A549 (cell line): ENCODE data around the gene MATN4. TPM values are rescaled to one million over a fixed set of nuclear protein-coding genes. Genes with fewer than 3 reads are reported as not detected.

Experiments used
- ATAC-seq, 2 experiments: fragments of 200-7000 bp in 1 of 2; fragments of >200 bp in 1 of 2; cut with Nextera tagmentation in 1 of 2; cut with Tn5 transposase in 1 of 2; 3 replicates each; pipeline versions ENCODE4 v1.8.0 to v1.9.1; 2018 to 2020; ENCODE audit warnings: mild to moderate bottlenecking in 1 of 2, moderate library complexity in 1 of 2
- CTCF ChIA-PET: fragments of 300-600 bp; sonication (Branson Sonifier 250); formaldehyde crosslinking; extraction: SDS; loops from one replicate; lab custom pipeline; 2021; ENCODE audit warnings: antibody characterized with exemption, inconsistent platforms; lab: Yijun Ruan, JAX
- POLR2A ChIA-PET: fragments of 350-600 bp; formaldehyde crosslinking; extraction: SDS; loops from one replicate; lab custom pipeline; 2021; ENCODE audit warnings: antibody characterized with exemption, inconsistent platforms; lab: Yijun Ruan, JAX
- DNase-seq, 2 experiments: peaks; one replicate each; pipeline versions ENCODE4 v3.0.0 to v3.0.0-alpha.2; 2011 to 2016; ENCODE audit warnings: low read depth in 1 of 2, low spot score in 1 of 2
- FAIRE-seq: peaks from 2 replicates; lab custom pipeline; 2011; peaks lifted over from hg19 to GRCh38; lab: Jason Lieb, UNC
- H3K27ac ChIP-seq, 2 experiments: fragments of >200 bp; sonication (Bioruptor Twin); formaldehyde crosslinking; 3 replicates each; pipeline ENCODE4 v1.5.1; 2016 to 2017
- H3K4me1 ChIP-seq: fragments of >200 bp; sonication (Bioruptor Twin); formaldehyde crosslinking; 3 replicates; pipeline ENCODE4 v1.6.1; 2016
- H3K4me2 ChIP-seq: fragments of >200 bp; sonication (Bioruptor Twin); formaldehyde crosslinking; 3 replicates; pipeline ENCODE4 v1.6.1; 2016
- H3K4me3 ChIP-seq: fragments of >200 bp; sonication (Bioruptor Twin); formaldehyde crosslinking; 3 replicates; pipeline ENCODE4 v1.5.1; 2016
- H3K9me3 ChIP-seq: fragments of >200 bp; sonication (Bioruptor Twin); formaldehyde crosslinking; 3 replicates; pipeline ENCODE4 v1.6.1; 2016
- BCL3 ChIP-seq: fragments of >200 bp; sonication (Bioruptor Twin); formaldehyde crosslinking; IDR thresholded peaks from 3 replicates; pipeline ENCODE4 v1.6.1; 2016
- CBX8 ChIP-seq: fragments of 200-600 bp; sonication (generic); IDR thresholded peaks from 2 replicates; pipeline ENCODE4 v1.6.1; 2016
- CTCF ChIP-seq: fragments of >200 bp; sonication (Bioruptor Twin); formaldehyde crosslinking; IDR thresholded peaks from 3 replicates; pipeline ENCODE4 v1.5.1; 2016
- E2F6 ChIP-seq: IDR thresholded peaks from 2 replicates; pipeline ENCODE4 v1.6.1; 2012; ENCODE audit warnings: low read depth, borderline replicate concordance
- EHF ChIP-seq: fragments of 250-450 bp; sonication (Bioruptor Pico); IDR thresholded peaks from 2 replicates; pipeline ENCODE4 v1.5.0; 2020; ENCODE audit warnings: mild to moderate bottlenecking
- ELK1 ChIP-seq: fragments of 150-350 bp; IDR thresholded peaks from 2 replicates; pipeline ENCODE4 v1.6.1; 2014; ENCODE audit warnings: low read depth, mild to moderate bottlenecking, low read length
- FOSL2 ChIP-seq, 2 experiments: fragments of 450-650 bp in 1 of 2; fragments of >200 bp in 1 of 2; sonication (Bioruptor Twin) in 1 of 2; formaldehyde crosslinking; IDR thresholded peaks; 2 replicates each; pipeline versions ENCODE4 v1.5.0 to v1.6.1; 2016 to 2020; ENCODE audit warnings: mild to moderate bottlenecking in 1 of 2, moderate library complexity in 1 of 2
- HOXB13 ChIP-seq: fragments of 250-450 bp; sonication (Bioruptor Pico); IDR thresholded peaks from 2 replicates; pipeline ENCODE4 v1.5.0; 2020; ENCODE audit warnings: low read depth, mild to moderate bottlenecking, moderate library complexity
- MAFK ChIP-seq: fragments of 450-650 bp; IDR thresholded peaks from 2 replicates; pipeline ENCODE4 v1.6.1; 2014; ENCODE audit not compliant: partially characterized antibody
- MAX ChIP-seq: IDR thresholded peaks from 2 replicates; pipeline ENCODE4 v1.6.1; 2012
- MAZ ChIP-seq: fragments of 150-350 bp; IDR thresholded peaks from 2 replicates; pipeline ENCODE4 v1.6.1; 2014; ENCODE audit warnings: antibody characterized with exemption, low read depth, low read length, borderline replicate concordance
- MYC ChIP-seq: IDR thresholded peaks from 2 replicates; pipeline ENCODE4 v1.6.1; 2012; ENCODE audit warnings: mild to moderate bottlenecking, inconsistent platforms, low read length, improper control_type of control experiment, borderline replicate concordance
- NPAS2 ChIP-seq: fragments of 250-450 bp; sonication (Bioruptor Pico); IDR thresholded peaks from 2 replicates; pipeline ENCODE4 v1.8.0; 2022; ENCODE audit warnings: mild to moderate bottlenecking, moderate library complexity, borderline replicate concordance
- PHF8 ChIP-seq: fragments of 200-600 bp; sonication (generic); IDR thresholded peaks from 2 replicates; pipeline ENCODE4 v1.6.1; 2016; ENCODE audit warnings: low read depth, mild to moderate bottlenecking, antibody characterized with exemption, moderate library complexity, borderline replicate concordance
- RARB ChIP-seq: fragments of 250-450 bp; sonication (Bioruptor Pico); IDR thresholded peaks from 2 replicates; pipeline ENCODE4 v1.8.0; 2021; ENCODE audit warnings: mild to moderate bottlenecking, moderate library complexity
- RCOR1 ChIP-seq: fragments of 150-350 bp; IDR thresholded peaks from 2 replicates; pipeline ENCODE4 v1.6.1; 2014; ENCODE audit warnings: antibody characterized with exemption, low read length, low read depth
- REST ChIP-seq: fragments of 200-600 bp; sonication (generic); IDR thresholded peaks from 2 replicates; pipeline ENCODE4 v1.6.1; 2016; ENCODE audit warnings: antibody characterized with exemption, mild to moderate bottlenecking, moderate library complexity
- RFX5 ChIP-seq: fragments of 450-650 bp; IDR thresholded peaks from 2 replicates; pipeline ENCODE4 v1.7.1; 2014; ENCODE audit warnings: antibody characterized with exemption, mild to moderate bottlenecking, moderate library complexity
- RNF2 ChIP-seq: fragments of 200-600 bp; sonication (generic); IDR thresholded peaks from 2 replicates; pipeline ENCODE4 v1.6.1; 2016; ENCODE audit warnings: low read depth, mild to moderate bottlenecking, antibody characterized with exemption, moderate library complexity, borderline replicate concordance
- SREBF2 ChIP-seq: fragments of 450-650 bp; IDR thresholded peaks from 2 replicates; pipeline ENCODE4 v1.6.1; 2014; ENCODE audit warnings: mild to moderate bottlenecking, moderate library complexity
- TP53 ChIP-seq: fragments of 250-450 bp; sonication (Bioruptor Pico); IDR thresholded peaks from 2 replicates; pipeline ENCODE4 v1.5.0; 2021; ENCODE audit warnings: mild to moderate bottlenecking, moderate library complexity
- USF2 ChIP-seq: fragments of 450-650 bp; IDR thresholded peaks from 2 replicates; pipeline ENCODE4 v1.6.1; 2014; ENCODE audit warnings: antibody characterized with exemption
- ZC3H11A ChIP-seq: fragments of 450-650 bp; IDR thresholded peaks from 2 replicates; pipeline ENCODE4 v1.6.1; 2014; ENCODE audit warnings: antibody characterized with exemption, mild to moderate bottlenecking
- ZNF302 ChIP-seq: fragments of 250-450 bp; sonication (Bioruptor Pico); IDR thresholded peaks from 2 replicates; pipeline ENCODE4 v1.9.0; 2021; ENCODE audit warnings: inconsistent platforms, mild to moderate bottlenecking, moderate library complexity
- ZSCAN20 ChIP-seq: fragments of 250-450 bp; sonication (Bioruptor Pico); IDR thresholded peaks from 2 replicates; pipeline ENCODE4 v1.8.0; 2022; ENCODE audit warnings: mild to moderate bottlenecking, moderate library complexity
- WGBS: methylation state at CpG from one replicate; pipeline ENCODE4 v1.1.6; 2017; ENCODE audit errors: missing lambda C conversion rate; 5-methylcytosine and 5-hydroxymethylcytosine counted together
- polyA plus RNA-seq, 4 experiments: library from polyadenylated mRNA; depleted of rRNA in 3 of 4; stranded (reverse); fragments of >200 nt; fragmentation: RNase III in 1 of 4; extraction: RNeasy Plus Mini Kit Qiagen cat#74134 plus additional on column Dnase treatment in 1 of 4; gene quantifications; 2 replicates in 3 of 4; 3 replicates in 1 of 4; pipeline ENCODE4 v1.2.3, GENCODE V29; 2011 to 2017

MATN4 gene
- polyA plus RNA-seq, 2 of the 4 experiments (the other 2 are of a cell fraction) = 0.04 to 0.05 TPM

GRCh38 chr20:45263556-45264266 lies 44.4 kb downstream of the MATN4 start:
- Histone ChIP-seq H3K9me3 (no peaks in the 10 kb centered on the region), H3K27ac (no peak overlapping the region), H3K4me1 (no peaks in the 10 kb centered on the region), H3K4me3 (no peak overlapping the region), H3K4me2 (no peak overlapping the region)
- ChIA-PET CTCF (no interaction called here), POLR2A (no interaction called here)
- TF ChIP-seq ZSCAN20 = no peak
- no peak for TF ChIP-seq ELK1
- TF ChIP-seq HOXB13 (CRISPR knock-in tag) = no peak
- no peak for TF ChIP-seq RCOR1
- TF ChIP-seq MAFK = no peak
- TF ChIP-seq FOSL2 (IDR thresholded peaks at IDR 0.05) = no peak
- no peak for TF ChIP-seq FOSL2 (CRISPR knock-in tag; IDR thresholded peaks at IDR 0.05)
- no peak for TF ChIP-seq MYC
- no peak for TF ChIP-seq RARB (CRISPR knock-in tag)
- no peak for TF ChIP-seq EHF (CRISPR knock-in tag)
- no peak for TF ChIP-seq CTCF
- no peak for TF ChIP-seq PHF8
- no peak for TF ChIP-seq BCL3
- no peak for TF ChIP-seq RFX5
- no peak for TF ChIP-seq MAX
- no peak for TF ChIP-seq RNF2
- DNase-seq (no peak), ATAC-seq (no peak), FAIRE-seq (no peak)
- 13% methylated on average over 3 of the region's 3 CpGs for WGBS

- no peak for DNase-seq
- 42% methylated on average over 2 of the region's 2 CpGs for WGBS
- H3K4me2 ChIP-seq = no peak overlapping the region
- H3K9me3 ChIP-seq = no peaks in the 10 kb centered on the region
- POLR2A ChIA-PET = no interaction called here
- no peak for FAIRE-seq
- no peak overlapping the region for H3K4me3 ChIP-seq
- ATAC-seq = no peak
- no peak for TF ChIP-seq CBX8
- TF ChIP-seq ZNF302 (CRISPR knock-in tag) = no peak
- TF ChIP-seq TP53 = no peak
- TF ChIP-seq SREBF2 = no peak
- no peak for TF ChIP-seq USF2
- no peak for TF ChIP-seq MAZ
- TF ChIP-seq REST = no peak
- no peak for TF ChIP-seq RARB (CRISPR knock-in tag)
- TF ChIP-seq CTCF = no peak
- no peak for TF ChIP-seq E2F6
- no peak for TF ChIP-seq ZC3H11A
- no peak for TF ChIP-seq ZSCAN20
- TF ChIP-seq NPAS2 (CRISPR knock-in tag) = no peak
- TF ChIP-seq, all 56 proteins: peak for 0
- CTCF ChIA-PET = no interaction called here
- no peak overlapping the region for H3K27ac ChIP-seq
- H3K4me1 ChIP-seq = peaks cover 21% of the 10 kb centered on the region
Observed at GRCh38 chr20:45258664-45259063, 49.4 kb downstream of the MATN4 start.
